H1 (cell line): Measurements from ENCODE around the gene DNAJC6. TPM values are rescaled to one million over a fixed set of nuclear protein-coding genes. Genes with fewer than 3 reads are reported as not detected.

Source experiments
- CTCF ChIA-PET: fragments of 300-600 bp; sonication (Branson Sonifier 250); formaldehyde crosslinking; loops from one replicate; lab custom pipeline; 2021; ENCODE audit not compliant: partially characterized antibody; lab: Charles Lee
- POLR2A ChIA-PET: fragments of 300-600 bp; sonication (Branson Sonifier 250); formaldehyde crosslinking; loops from one replicate; lab custom pipeline; 2021; ENCODE audit warnings: inconsistent platforms; ENCODE audit not compliant: partially characterized antibody; lab: Charles Lee
- DNase-seq, 2 experiments: peaks; one replicate each; pipeline versions ENCODE4 v3.0.0 to v3.0.0-alpha.2; 2010 to 2022; ENCODE audit warnings: low spot score in 2 of 2, low read depth in 1 of 2, mixed read lengths in 1 of 2
- FAIRE-seq: peaks from 2 replicates; lab custom pipeline; 2011; peaks lifted over from hg19 to GRCh38; lab: Jason Lieb, UNC
- H2AFZ ChIP-seq: 2 replicates; pipeline ENCODE4 v1.8.1; 2012; ENCODE audit warnings: low read length, inconsistent platforms
- H2AK5ac ChIP-seq: 2 replicates; pipeline ENCODE4 v1.6.1; 2013; ENCODE audit warnings: low read depth, low read length
- H2BK120ac ChIP-seq: replicated peaks from 2 replicates; pipeline ENCODE3; 2013; ENCODE audit warnings: low read depth, low read length, inconsistent platforms
- H2BK12ac ChIP-seq: 2 replicates; pipeline ENCODE4 v1.6.1; 2013; ENCODE audit warnings: low read depth, low read length
- H2BK15ac ChIP-seq: 2 replicates; pipeline ENCODE4 v1.6.1; 2013; ENCODE audit warnings: low read length
- H2BK20ac ChIP-seq: 2 replicates; pipeline ENCODE4 v1.6.1; 2013; ENCODE audit warnings: low read length
- H2BK5ac ChIP-seq: 2 replicates; pipeline ENCODE4 v1.6.1; 2013; ENCODE audit warnings: low read depth, low read length
- H3K14ac ChIP-seq: 2 replicates; pipeline ENCODE4 v1.6.1; 2013; ENCODE audit warnings: inconsistent platforms; ENCODE audit not compliant: insufficient read length
- H3K18ac ChIP-seq: 2 replicates; pipeline ENCODE4 v1.6.1; 2013; ENCODE audit warnings: low read length; ENCODE audit errors: extremely low read depth
- H3K23ac ChIP-seq: 2 replicates; pipeline ENCODE4 v1.6.1; 2013; ENCODE audit warnings: inconsistent platforms; ENCODE audit not compliant: insufficient read length
- H3K23me2 ChIP-seq: 2 replicates; pipeline ENCODE4 v1.6.1; 2013; ENCODE audit warnings: low read depth, low read length
- H3K27ac ChIP-seq: 2 replicates; pipeline ENCODE4 v1.6.1; 2011; ENCODE audit warnings: low read depth, low read length, inconsistent platforms
- H3K27me3 ChIP-seq, 4 experiments: replicated peaks in 1 of 4; 1 replicate in 1 of 4; 2 replicates in 3 of 4; pipeline versions ENCODE4 v1.6.1 to v1.8.1; 2011 to 2013; ENCODE audit warnings: low read length in 3 of 4, mild to moderate bottlenecking in 3 of 4, inconsistent platforms in 2 of 4, mixed read lengths in 2 of 4, moderate library complexity in 1 of 4; ENCODE audit not compliant: control insufficient read depth in 3 of 4, insufficient read depth in 3 of 4; ENCODE audit errors: extremely low read depth in 1 of 4
- H3K36me3 ChIP-seq, 4 experiments: 2 replicates each; pipeline versions ENCODE4 v1.6.1 to v1.8.1; 2011 to 2013; ENCODE audit warnings: mild to moderate bottlenecking in 4 of 4, low read length in 3 of 4, moderate library complexity in 2 of 4, control low read depth in 1 of 4, inconsistent platforms in 1 of 4; ENCODE audit not compliant: insufficient read depth in 4 of 4, control insufficient read depth in 2 of 4
- H3K4ac ChIP-seq: replicated peaks from 2 replicates; pipeline ENCODE3; 2013; ENCODE audit warnings: low read length, low read depth, mixed read lengths, inconsistent platforms; ENCODE audit not compliant: insufficient read length
- H3K4me1 ChIP-seq, 4 experiments: replicated peaks in 1 of 4; 1 replicate in 1 of 4; 2 replicates in 3 of 4; pipeline versions ENCODE4 v1.6.1 to v1.8.1; 2011 to 2013; ENCODE audit warnings: low read length in 3 of 4, inconsistent platforms in 2 of 4, mixed read lengths in 1 of 4; ENCODE audit not compliant: insufficient read depth in 4 of 4, control insufficient read depth in 3 of 4
- H3K4me2 ChIP-seq, 2 experiments: 2 replicates each; pipeline versions ENCODE4 v1.6.1 to v1.8.1; 2011 to 2013; ENCODE audit warnings: low read depth in 2 of 2, low read length in 2 of 2, control low read depth in 1 of 2, inconsistent platforms in 1 of 2, mild to moderate bottlenecking in 1 of 2; ENCODE audit not compliant: insufficient read depth in 1 of 2
- H3K4me3 ChIP-seq, 4 experiments: fragments of 200-600, 300-600 bp in 1 of 4; sonication (generic), shearing (Covaris generic), sonication (Bioruptor Twin) in 1 of 4; 2 replicates each; pipeline versions ENCODE4 v1.5.1 to v1.8.1; 2011 to 2016; ENCODE audit warnings: low read length in 4 of 4, low read depth in 3 of 4, control low read depth in 2 of 4, inconsistent platforms in 2 of 4, mild to moderate bottlenecking in 2 of 4, mixed read lengths in 1 of 4, moderate library complexity in 1 of 4; ENCODE audit not compliant: insufficient read depth in 2 of 4; ENCODE audit errors: extremely low read depth in 1 of 4
- H3K56ac ChIP-seq: replicated peaks from 2 replicates; pipeline ENCODE3; 2013; ENCODE audit warnings: low read depth, mild to moderate bottlenecking, mixed read lengths, low read length, inconsistent platforms; ENCODE audit not compliant: insufficient read length
- H3K79me1 ChIP-seq: 2 replicates; pipeline ENCODE4 v1.6.1; 2013; ENCODE audit warnings: low read depth, low read length, control low read depth
- H3K79me2 ChIP-seq, 2 experiments: 2 replicates each; pipeline versions ENCODE4 v1.6.1 to v1.8.1; 2012 to 2013; ENCODE audit warnings: low read length in 2 of 2, mild to moderate bottlenecking in 2 of 2, inconsistent platforms in 1 of 2; ENCODE audit not compliant: insufficient read depth in 2 of 2, control insufficient read depth in 1 of 2
- H3K9ac ChIP-seq, 4 experiments: replicated peaks in 1 of 4; 1 replicate in 1 of 4; 2 replicates in 3 of 4; pipeline versions ENCODE4 v1.6.1 to v1.8.1; 2011 to 2013; ENCODE audit warnings: low read depth in 3 of 4, low read length in 3 of 4, control low read depth in 2 of 4, mild to moderate bottlenecking in 2 of 4, moderate library complexity in 2 of 4, inconsistent platforms in 1 of 4; ENCODE audit errors: extremely low read depth in 1 of 4
- H3K9me3 ChIP-seq, 2 experiments: 2 replicates each; pipeline versions ENCODE4 v1.6.1 to v1.8.1; 2012 to 2013; ENCODE audit warnings: mild to moderate bottlenecking in 2 of 2, moderate library complexity in 2 of 2, control low read depth in 1 of 2, inconsistent platforms in 1 of 2, low read depth in 1 of 2, low read length in 1 of 2, mixed read lengths in 1 of 2; ENCODE audit not compliant: insufficient read depth in 2 of 2
- H4K20me1 ChIP-seq, 2 experiments: replicated peaks in 1 of 2; 2 replicates each; pipeline versions ENCODE3 to v1.8.1; 2011 to 2013; ENCODE audit warnings: inconsistent platforms in 2 of 2, low read length in 2 of 2, mild to moderate bottlenecking in 1 of 2; ENCODE audit not compliant: insufficient read depth in 2 of 2, control insufficient read depth in 1 of 2
- H4K5ac ChIP-seq: 2 replicates; pipeline ENCODE4 v1.6.1; 2013; ENCODE audit warnings: low read length, low read depth, mixed read lengths, inconsistent platforms; ENCODE audit not compliant: insufficient read length
- H4K8ac ChIP-seq: 2 replicates; pipeline ENCODE4 v1.8.0; 2013; ENCODE audit warnings: mild to moderate bottlenecking, moderate library complexity, low read length, inconsistent platforms; ENCODE audit not compliant: insufficient read depth; ENCODE audit errors: extremely low read depth
- H4K91ac ChIP-seq: replicated peaks from 2 replicates; pipeline ENCODE3; 2013; ENCODE audit warnings: low read length, mixed read lengths, inconsistent platforms; ENCODE audit not compliant: insufficient read length
- CBX8 ChIP-seq: fragments of 300-800, 300-1000 bp; sonication (generic); IDR thresholded peaks from 2 replicates; pipeline ENCODE4 v1.7.1; 2016; ENCODE audit warnings: low read depth, low read length, borderline replicate concordance
- EGR1 ChIP-seq: IDR thresholded peaks from 2 replicates; pipeline ENCODE4 v1.6.1; 2011; ENCODE audit warnings: low read depth, low read length, borderline replicate concordance
- HDAC6 ChIP-seq: IDR thresholded peaks from one replicate; pipeline ENCODE4 v1.7.1; 2012; ENCODE audit warnings: low read depth, mild to moderate bottlenecking, inconsistent platforms, low read length, moderate library complexity
- KDM4A ChIP-seq: IDR thresholded peaks from one replicate; pipeline ENCODE4 v1.7.1; 2012; ENCODE audit warnings: low read depth, mild to moderate bottlenecking, moderate library complexity, low read length, inconsistent platforms; ENCODE audit not compliant: severe bottlenecking
- RAD21 ChIP-seq, 2 experiments: IDR thresholded peaks in 1 of 2; conservative IDR thresholded peaks in 1 of 2; 2 replicates each; pipeline ENCODE4 v1.6.1; 2011; ENCODE audit warnings: low read depth in 2 of 2, low read length in 2 of 2, improper control_type of control experiment in 1 of 2, inconsistent platforms in 1 of 2, mild to moderate bottlenecking in 1 of 2, moderate library complexity in 1 of 2
- RBBP5 ChIP-seq: IDR thresholded peaks from 2 replicates; pipeline ENCODE4 v1.7.1; 2012; ENCODE audit warnings: low read depth, mild to moderate bottlenecking, inconsistent platforms, low read length, moderate library complexity, borderline replicate concordance
- RNF2 ChIP-seq: fragments of 200-900, 300-1000 bp; sonication (generic); IDR thresholded peaks from 2 replicates; pipeline ENCODE4 v1.7.1; 2016; ENCODE audit warnings: borderline replicate concordance, low read depth, mild to moderate bottlenecking, antibody characterized with exemption, low read length; ENCODE audit not compliant: poor library complexity, severe bottlenecking; ENCODE audit errors: missing control alignments
- SP4 ChIP-seq: IDR thresholded peaks from 2 replicates; pipeline ENCODE4 v1.6.1; 2012; ENCODE audit warnings: low read length, inconsistent platforms
- whole genome bisulfite sequencing, 2 experiments: shearing (Covaris generic) in 1 of 2; methylation state at CpG; one replicate each; pipeline versions ENCODE4 v1.1.6 to v1.1.7; 2013 to 2015; ENCODE audit warnings: low lambda C conversion rate in 2 of 2, mixed read lengths in 2 of 2, inconsistent platforms in 1 of 2, low coverage in 1 of 2, missing lambda C conversion rate in 1 of 2; ENCODE audit not compliant: insufficient replicate concordance in 2 of 2, insufficient coverage in 1 of 2, insufficient read length in 1 of 2; ENCODE audit errors: extremely low coverage in 1 of 2, missing lambda C conversion rate in 1 of 2; 5-methylcytosine and 5-hydroxymethylcytosine counted together
- polyA plus RNA-seq, 7 experiments: library from polyadenylated mRNA; depleted of rRNA in 3 of 7; stranded (reverse) in 5 of 7; unstranded in 2 of 7; fragments of >200 nt in 5 of 7; fragments of 200-250 nt in 2 of 7; gene quantifications; 1 replicate in 5 of 7; 2 replicates in 1 of 7; 4 replicates in 1 of 7; pipeline versions ENCODE4 v1.2.1 to v1.2.3, GENCODE V29; 2011 to 2013; ENCODE audit warnings: missing spikeins in 2 of 7, mixed read lengths in 2 of 7
- total RNA-seq: library from RNA; stranded (reverse); fragmentation: NEBNext Ultra II Directional; extraction: Animal tissue kit (Norgen Biotek cat#: 25700); gene quantifications from 2 replicates; pipeline ENCODE4 v1.2.1, GENCODE V29; 2021
- TF ChIP-seq, protein P1 (sequence below), 3 experiments: IDR thresholded peaks; 1 replicate in 2 of 3; 2 replicates in 1 of 3; pipeline versions ENCODE4 v1.5.1 to v1.6.1; 2011; ENCODE audit warnings: low read length in 3 of 3, mild to moderate bottlenecking in 3 of 3, inconsistent platforms in 2 of 3, low read depth in 1 of 3, moderate library complexity in 1 of 3; ENCODE audit not compliant: insufficient read depth in 1 of 3; ENCODE audit errors: control extremely low read depth in 1 of 3

The DNAJC6 gene
- total and polyA plus RNA-seq, 2 of the 8 experiments (the other 6 are each of a cell fraction or from before 2014, with no cell fraction given): 1.6 to 3.0 TPM

DNA sequence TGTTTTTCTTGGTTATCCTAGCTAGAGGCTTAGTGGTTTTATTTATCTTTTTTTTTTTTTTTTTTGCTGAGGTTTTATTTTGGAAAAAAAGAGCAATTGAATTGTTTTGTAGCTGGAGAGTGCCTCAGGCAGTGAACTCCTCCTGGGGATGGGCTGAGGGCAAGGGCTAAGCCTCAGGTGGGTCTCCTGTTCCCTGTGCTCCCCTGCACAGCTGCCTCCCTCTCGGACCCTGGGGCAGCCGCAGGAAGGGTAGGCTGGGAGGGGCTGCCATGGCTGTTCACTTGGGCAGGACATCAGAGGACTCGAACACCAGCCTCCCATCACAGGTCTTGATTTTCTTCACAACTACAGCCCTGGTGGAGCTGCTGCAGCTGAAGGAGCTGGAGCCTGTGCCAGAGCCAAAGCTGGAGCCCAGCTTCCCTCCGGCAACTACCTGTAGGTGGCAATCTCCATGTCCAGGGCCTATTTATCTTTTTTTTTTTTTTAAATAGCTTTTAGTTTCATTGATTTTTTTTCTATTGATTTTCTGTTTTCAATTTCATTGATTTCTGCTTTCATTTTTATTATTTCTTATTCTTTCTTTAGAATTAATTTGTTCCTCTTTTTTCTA lies 140.0 kb downstream of the DNAJC6 start:
- Histone ChIP-seq H3K18ac (no peak overlapping the region), H3K36me3 (no peaks in the 10 kb centered on the region), H3K27ac (no peak overlapping the region), H3K56ac (no peak overlapping the region), H3K4ac (no peak overlapping the region), H2AFZ (peak overlapping the region; percentile 62; the same call in 1 of the 2 replicates), H2BK20ac (no peak overlapping the region), H4K91ac (no peak overlapping the region), H4K5ac (no peak overlapping the region), H3K4me3 (no peak overlapping the region), H3K14ac (no peak overlapping the region), H3K27me3 (no peaks in the 10 kb centered on the region; a peak in 1 of 7 replicates), H3K4me2 (no peak overlapping the region), H3K23me2 (no peaks in the 10 kb centered on the region), H2BK15ac (no peak overlapping the region), H3K4me1 (peaks cover 0 to 5% (median 4%) of the 10 kb centered on the region in 4 experiments; a peak in 5 of 7 replicates), H3K9ac (no peak overlapping the region), H3K79me1 (no peaks in the 10 kb centered on the region), H2BK12ac (no peak overlapping the region), H4K20me1 (no peaks in the 10 kb centered on the region), H3K23ac (no peak overlapping the region), H2AK5ac (no peak overlapping the region), H2BK120ac (no peak overlapping the region), H2BK5ac (no peak overlapping the region), H3K79me2 (no peaks in the 10 kb centered on the region), H3K9me3 (no peaks in the 10 kb centered on the region), H4K8ac (no peak overlapping the region)
- ChIA-PET CTCF (interaction anchor here (0.9 to 1.3 kb wide), 7 partner anchors 9 to 224 kb away, joined by 3 to 10 read pairs (median 4); no protein-coding TSS in a partner anchor), POLR2A (interaction anchor here (0.8 to 1.2 kb wide), 2 partner anchors 8 to 29 kb away, joined by 3 read pairs; partner anchors contain the start of genes LEPR and LEPROT)
- DNase-seq (no peak), FAIRE-seq (no peak)
- WGBS, 2 experiments: 100% methylated on average over 4 of the region's 4 CpGs; no CpG with 5 or more reads in 1 of the 2 experiments
- TF ChIP-seq HDAC6 (no peak), SP4 (no peak), KDM4A (no peak), CBX8 (no peak), EGR1 (no peak), RBBP5 (no peak), RAD21 (IDR thresholded peaks at IDR 0.05 in 1 of 2, conservative IDR thresholded peaks at IDR 0.05 in 1 of 2; ENCODE audit: low read depth in 2 of 2, low read length in 2 of 2) (peak in 1 of 2 experiments; percentile 14; a peak in 1 of 4 replicates), RNF2 (no peak)
- TF ChIP-seq, protein P1, sequence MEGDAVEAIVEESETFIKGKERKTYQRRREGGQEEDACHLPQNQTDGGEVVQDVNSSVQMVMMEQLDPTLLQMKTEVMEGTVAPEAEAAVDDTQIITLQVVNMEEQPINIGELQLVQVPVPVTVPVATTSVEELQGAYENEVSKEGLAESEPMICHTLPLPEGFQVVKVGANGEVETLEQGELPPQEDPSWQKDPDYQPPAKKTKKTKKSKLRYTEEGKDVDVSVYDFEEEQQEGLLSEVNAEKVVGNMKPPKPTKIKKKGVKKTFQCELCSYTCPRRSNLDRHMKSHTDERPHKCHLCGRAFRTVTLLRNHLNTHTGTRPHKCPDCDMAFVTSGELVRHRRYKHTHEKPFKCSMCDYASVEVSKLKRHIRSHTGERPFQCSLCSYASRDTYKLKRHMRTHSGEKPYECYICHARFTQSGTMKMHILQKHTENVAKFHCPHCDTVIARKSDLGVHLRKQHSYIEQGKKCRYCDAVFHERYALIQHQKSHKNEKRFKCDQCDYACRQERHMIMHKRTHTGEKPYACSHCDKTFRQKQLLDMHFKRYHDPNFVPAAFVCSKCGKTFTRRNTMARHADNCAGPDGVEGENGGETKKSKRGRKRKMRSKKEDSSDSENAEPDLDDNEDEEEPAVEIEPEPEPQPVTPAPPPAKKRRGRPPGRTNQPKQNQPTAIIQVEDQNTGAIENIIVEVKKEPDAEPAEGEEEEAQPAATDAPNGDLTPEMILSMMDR (IDR thresholded peaks at IDR 0.05; ENCODE audit: control extremely low read depth in 1 of 3, insufficient read depth in 1 of 3, low read depth in 1 of 3, low read length in 3 of 3): peak; percentile 13 to 46 (median 34); a peak in 3 of 4 replicates
